Retinal pigment epithelial cell (primary cell): ENCODE data around the gene ACSM6.

Experiments used
- DNase-seq: peaks from one replicate; pipeline ENCODE4 v3.0.0-alpha.2; 2010; ENCODE audit warnings: low read depth
- H3K4me3 ChIP-seq: 2 replicates; pipeline ENCODE4 v1.5.1; 2011; ENCODE audit warnings: mild to moderate bottlenecking, low read length, control low read depth, moderate library complexity
- TF ChIP-seq, protein P1 (sequence below): conservative IDR thresholded peaks from 2 replicates; pipeline ENCODE4 v1.5.1; 2011; ENCODE audit warnings: low read depth, low read length, control low read depth, inconsistent platforms

Gene ACSM6

DNA sequence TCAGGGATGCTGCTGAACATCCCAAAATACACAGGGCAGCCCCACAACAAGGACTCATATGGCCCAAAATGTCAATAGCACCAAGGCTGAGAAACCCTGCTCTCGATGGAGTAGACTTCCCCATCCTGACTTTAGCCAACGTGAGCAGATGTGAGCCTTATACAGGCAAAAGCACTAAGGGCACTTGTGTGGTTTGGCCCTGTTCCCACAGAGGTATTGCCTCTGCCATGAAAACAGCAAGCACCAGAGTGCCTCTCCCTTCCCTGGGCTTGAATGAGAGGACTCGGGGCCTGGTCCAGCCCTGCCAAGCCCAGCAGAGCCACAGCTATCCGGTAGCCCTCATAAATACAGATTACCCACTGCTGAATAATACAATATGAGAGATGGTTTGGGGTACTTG, 47.5 kb downstream of the ACSM6 start:
- no peak overlapping the region for H3K4me3 ChIP-seq
- no peak for DNase-seq
- TF ChIP-seq, protein P1, sequence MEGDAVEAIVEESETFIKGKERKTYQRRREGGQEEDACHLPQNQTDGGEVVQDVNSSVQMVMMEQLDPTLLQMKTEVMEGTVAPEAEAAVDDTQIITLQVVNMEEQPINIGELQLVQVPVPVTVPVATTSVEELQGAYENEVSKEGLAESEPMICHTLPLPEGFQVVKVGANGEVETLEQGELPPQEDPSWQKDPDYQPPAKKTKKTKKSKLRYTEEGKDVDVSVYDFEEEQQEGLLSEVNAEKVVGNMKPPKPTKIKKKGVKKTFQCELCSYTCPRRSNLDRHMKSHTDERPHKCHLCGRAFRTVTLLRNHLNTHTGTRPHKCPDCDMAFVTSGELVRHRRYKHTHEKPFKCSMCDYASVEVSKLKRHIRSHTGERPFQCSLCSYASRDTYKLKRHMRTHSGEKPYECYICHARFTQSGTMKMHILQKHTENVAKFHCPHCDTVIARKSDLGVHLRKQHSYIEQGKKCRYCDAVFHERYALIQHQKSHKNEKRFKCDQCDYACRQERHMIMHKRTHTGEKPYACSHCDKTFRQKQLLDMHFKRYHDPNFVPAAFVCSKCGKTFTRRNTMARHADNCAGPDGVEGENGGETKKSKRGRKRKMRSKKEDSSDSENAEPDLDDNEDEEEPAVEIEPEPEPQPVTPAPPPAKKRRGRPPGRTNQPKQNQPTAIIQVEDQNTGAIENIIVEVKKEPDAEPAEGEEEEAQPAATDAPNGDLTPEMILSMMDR = no peak

DNA sequence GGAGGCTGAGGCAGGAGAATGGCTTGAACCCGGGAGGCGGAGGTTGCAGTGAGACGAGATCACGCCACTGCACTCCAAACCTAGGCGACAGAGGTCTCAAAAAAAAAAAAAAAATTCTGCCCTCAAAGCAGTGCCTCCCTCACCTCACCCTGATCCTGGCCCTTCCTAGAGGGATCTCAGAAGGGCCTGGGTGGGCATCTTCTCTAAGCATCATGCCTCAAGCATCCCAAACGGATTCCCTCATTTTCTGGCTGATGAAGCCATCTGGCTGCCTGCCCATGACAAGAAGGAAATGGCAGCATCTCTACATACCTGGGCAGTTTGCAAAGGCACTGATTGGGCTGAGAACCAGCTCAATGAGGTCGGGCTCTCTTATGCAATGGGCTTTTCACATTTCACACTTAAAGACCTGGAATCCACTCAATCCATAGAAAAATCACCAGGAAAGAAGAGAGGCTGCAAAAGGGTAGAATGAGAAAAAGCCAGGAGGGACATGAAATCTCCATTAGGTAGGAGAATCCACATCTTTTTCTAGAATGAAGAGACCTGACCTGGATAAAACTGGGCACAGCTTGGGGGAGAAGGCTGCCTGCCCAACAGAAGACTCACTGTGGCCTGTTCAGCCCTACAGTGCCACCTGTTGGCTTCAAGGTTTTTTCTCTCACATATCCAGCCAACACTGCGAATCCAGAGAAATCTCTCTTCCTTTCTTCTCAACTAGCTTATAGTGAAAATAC, 48.7 kb downstream of the ACSM6 start:
- no peak overlapping the region for H3K4me3 ChIP-seq
- DNase-seq = no peak
- TF ChIP-seq, protein P1 = peak; percentile 79

DNA sequence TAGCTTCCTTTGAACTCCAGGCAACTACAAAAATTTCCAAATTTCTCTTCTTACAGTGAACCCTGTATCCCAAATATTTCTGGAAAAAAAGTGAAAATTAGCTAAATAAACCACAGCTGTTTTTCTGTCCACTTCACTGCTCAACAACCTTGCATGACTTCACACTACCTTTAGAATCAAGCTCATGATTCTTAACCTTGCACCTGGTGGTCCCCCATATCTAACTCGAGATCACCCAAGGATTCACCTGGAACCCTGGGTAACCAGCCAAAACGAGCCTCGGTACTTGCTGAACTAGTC, 49.2 kb downstream of the ACSM6 start:
- TF ChIP-seq, protein P1 = no peak
- H3K4me3 ChIP-seq = no peak overlapping the region
- DNase-seq = no peak

DNA sequence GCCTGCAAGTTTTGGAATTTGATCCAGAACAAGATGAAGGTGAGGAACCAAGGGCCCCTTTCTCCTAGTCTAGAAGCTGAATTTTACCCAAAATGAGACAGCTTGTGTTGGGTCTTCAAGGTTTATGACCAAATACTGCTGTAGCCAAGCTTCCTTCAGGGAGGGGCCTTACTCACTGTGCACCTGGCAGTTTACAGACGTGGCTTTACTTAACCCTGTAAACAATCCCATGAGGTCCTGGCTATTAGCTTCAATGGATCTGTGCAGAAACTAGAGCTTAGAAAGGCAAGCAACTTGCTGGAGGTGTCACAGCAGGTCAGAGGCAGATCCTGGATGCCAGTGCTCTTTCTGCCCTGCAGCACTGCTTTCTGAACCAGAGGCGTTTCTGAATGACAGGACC, 50.1 kb downstream of the ACSM6 start:
- H3K4me3 ChIP-seq = no peak overlapping the region
- TF ChIP-seq, protein P1 = no peak
- no peak for DNase-seq

DNA sequence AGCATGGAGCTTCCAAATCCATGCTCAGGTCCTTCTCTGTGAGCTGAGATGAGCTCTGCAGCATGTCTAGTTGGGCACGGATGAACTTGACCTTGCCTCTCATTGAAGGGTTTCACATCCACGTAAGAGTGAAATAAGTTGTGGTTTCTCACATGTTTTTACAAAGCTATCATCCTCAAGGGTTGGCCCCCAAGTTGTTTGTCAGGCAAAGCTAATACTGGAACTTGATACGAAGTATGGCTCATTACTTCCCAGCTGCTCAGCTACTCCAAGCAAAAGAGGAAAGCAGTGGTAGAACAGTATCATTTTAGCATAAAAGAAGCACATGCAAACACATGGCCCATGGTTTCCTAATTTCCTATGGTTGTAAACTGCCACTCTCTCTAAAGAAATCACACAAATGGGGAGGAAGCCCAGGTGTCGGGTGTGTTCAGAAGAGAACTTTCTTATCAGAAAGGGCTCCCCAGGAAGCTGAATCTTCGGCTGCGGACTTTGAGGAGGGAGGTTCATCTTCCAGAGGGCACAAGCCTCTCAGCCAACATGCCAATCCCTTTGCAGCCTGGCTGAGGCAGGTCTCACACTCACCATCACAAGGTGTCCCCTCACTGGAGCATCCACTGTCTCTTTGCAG, 51.5 kb downstream of the ACSM6 start:
- no peak for DNase-seq
- H3K4me3 ChIP-seq = no peak overlapping the region
- TF ChIP-seq, protein P1 = no peak

DNA sequence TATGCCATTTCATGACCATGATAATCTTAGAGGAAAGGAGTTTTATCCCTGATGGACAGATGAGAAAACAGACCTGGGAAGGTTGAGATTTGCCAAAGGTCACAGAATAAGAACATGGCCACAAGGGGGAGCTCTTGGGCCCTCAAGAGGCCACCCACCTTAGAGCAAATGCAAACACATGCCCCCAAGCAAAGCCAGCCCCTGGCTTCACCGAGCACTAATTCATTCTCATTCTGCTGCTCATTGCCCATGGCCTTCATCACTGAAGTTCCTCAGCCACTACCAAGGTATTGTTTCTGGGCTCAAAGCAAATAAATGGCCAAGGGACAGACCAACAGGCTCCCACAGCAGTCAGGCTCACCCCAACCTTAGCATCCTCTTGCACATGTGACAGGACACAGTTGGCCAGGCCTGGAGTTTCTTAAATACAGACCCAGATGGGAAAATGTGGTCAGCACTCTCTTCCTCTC, 52.6 kb downstream of the ACSM6 start:
- no peak overlapping the region for H3K4me3 ChIP-seq
- DNase-seq = no peak
- TF ChIP-seq, protein P1 = peak; percentile 82
